HG03571 (cell line): ENCODE data around the gene PLCL1.

Experiments used
- ATAC-seq: cut with Tn5 transposase; IDR thresholded peaks from one replicate; pipeline ENCODE4 v1.9.1; 2021; ENCODE audit not compliant: unreplicated experiment

PLCL1 gene

GRCh38 chr2:197946562-197946961 is 142.2 kb downstream of the PLCL1 start:
- no peak for ATAC-seq

- no peak for ATAC-seq
These were observed 142.9 kb downstream of the PLCL1 start for GRCh38 chr2:197947219-197947757.

- ATAC-seq, result no peak
These were observed 144.8 kb downstream of the PLCL1 start for GRCh38 chr2:197949224-197949623.

GRCh38 chr2:197950006-197950405 is 145.6 kb downstream of the PLCL1 start:
- no peak for ATAC-seq

GRCh38 chr2:197950724-197951123 is 146.3 kb downstream of the PLCL1 start:
- ATAC-seq, result no peak

- ATAC-seq, result no peak
These were observed 148.3 kb downstream of the PLCL1 start for GRCh38 chr2:197952540-197953202.

- no peak for ATAC-seq
These were observed 149.9 kb downstream of the PLCL1 start for GRCh38 chr2:197954328-197954727.

GRCh38 chr2:197958592-197959150 is 154.3 kb downstream of the PLCL1 start:
- ATAC-seq, result no peak

- no peak for ATAC-seq
These were observed 155.0 kb downstream of the PLCL1 start for GRCh38 chr2:197959383-197959782.

GRCh38 chr2:197960786-197961185 is 156.4 kb downstream of the PLCL1 start:
- no peak for ATAC-seq

GRCh38 chr2:197964720-197965119 is 160.3 kb downstream of the PLCL1 start:
- ATAC-seq, result no peak

- ATAC-seq, result no peak
These were observed 161.4 kb downstream of the PLCL1 start for GRCh38 chr2:197965756-197966155.

GRCh38 chr2:197969391-197969893 is 165.0 kb downstream of the PLCL1 start:
- ATAC-seq, result no peak

GRCh38 chr2:197972061-197972460 is 167.7 kb downstream of the PLCL1 start:
- ATAC-seq, result no peak

GRCh38 chr2:197972587-197972986 is 168.2 kb downstream of the PLCL1 start:
- no peak for ATAC-seq

GRCh38 chr2:197973772-197974171 is 169.4 kb downstream of the PLCL1 start:
- ATAC-seq, result no peak

- no peak for ATAC-seq
These were observed 171.6 kb downstream of the PLCL1 start for GRCh38 chr2:197975931-197976519.

- no peak for ATAC-seq
These were observed 174.6 kb downstream of the PLCL1 start for GRCh38 chr2:197978971-197979370.

- ATAC-seq, result no peak
These were observed 178.2 kb downstream of the PLCL1 start for GRCh38 chr2:197982565-197982964.

GRCh38 chr2:197985029-197985638 is 180.7 kb downstream of the PLCL1 start:
- no peak for ATAC-seq

GRCh38 chr2:197986977-197987376 is 182.6 kb downstream of the PLCL1 start:
- ATAC-seq, result no peak

GRCh38 chr2:197990356-197990755 is 186.0 kb downstream of the PLCL1 start:
- no peak for ATAC-seq
